Tongue (tissue), 2 donors: ENCODE data around the gene TMTC2. TPM values are rescaled to one million over a fixed set of nuclear protein-coding genes. Genes with fewer than 3 reads are reported as not detected.

Experiments
- DNase-seq: peaks from one replicate; pipeline ENCODE4 v3.0.0-alpha.2; 2015
- total RNA-seq: library from RNA; depleted of rRNA; stranded (reverse); fragments of >200 nt; gene quantifications from one replicate; pipeline ENCODE4 v1.2.3, GENCODE V29; 2014

TMTC2 gene
- total RNA-seq, 1 donor from 2014 or later = 26.6 TPM

DNA sequence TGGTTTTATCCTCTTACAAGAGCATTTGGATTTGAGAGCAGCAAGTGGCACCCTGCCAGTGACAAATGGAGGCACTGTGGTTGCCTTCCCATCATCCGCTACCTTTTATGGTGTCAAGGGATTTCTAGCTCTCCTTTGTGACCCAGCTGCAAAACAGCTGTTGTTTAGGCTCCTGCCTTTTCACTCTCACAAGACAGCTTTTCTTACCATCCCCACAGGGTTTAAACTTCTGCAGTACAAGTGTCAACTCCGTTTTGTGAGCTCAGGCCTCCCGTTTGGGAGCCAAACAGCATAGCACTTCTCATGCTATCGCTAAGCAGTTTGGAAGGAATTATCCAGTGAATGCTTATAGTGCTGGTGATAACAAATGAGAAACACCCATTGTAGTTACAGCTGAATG, 331.4 kb downstream of the TMTC2 start:
- DNase-seq = peak; percentile 93

DNA sequence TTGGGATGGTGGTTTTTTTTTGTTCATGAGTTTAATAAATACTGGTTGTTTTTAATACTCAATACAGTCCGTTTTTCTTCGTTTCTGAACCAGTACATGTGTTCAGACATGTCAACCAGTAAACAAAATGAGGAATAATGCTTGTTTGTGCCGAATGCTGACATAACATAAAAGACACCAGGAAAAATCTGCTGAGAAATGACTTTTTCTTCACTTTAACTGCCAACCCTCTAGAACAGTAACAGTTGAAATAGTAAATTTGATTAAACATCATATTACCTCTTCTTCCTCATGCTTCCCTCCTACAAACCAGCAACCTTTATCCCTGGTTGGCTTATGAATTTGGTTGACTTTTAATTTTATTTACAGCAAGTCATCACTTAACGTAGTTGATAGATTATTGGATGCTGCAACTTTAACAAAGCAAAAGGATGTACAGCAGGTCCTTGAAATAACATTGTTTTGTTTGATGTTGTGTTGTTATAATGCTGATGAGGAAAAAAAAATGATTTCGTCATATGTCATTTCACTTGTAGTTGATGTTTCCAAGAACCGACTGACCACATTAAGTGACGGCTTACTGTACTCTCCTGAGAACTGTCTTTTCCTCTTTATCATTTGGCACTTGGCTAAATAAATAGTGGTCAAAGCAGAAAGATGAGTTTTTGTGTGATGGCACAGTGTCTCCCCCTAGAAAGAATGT, 340.5 kb downstream of the TMTC2 start:
- DNase-seq = no peak

DNA sequence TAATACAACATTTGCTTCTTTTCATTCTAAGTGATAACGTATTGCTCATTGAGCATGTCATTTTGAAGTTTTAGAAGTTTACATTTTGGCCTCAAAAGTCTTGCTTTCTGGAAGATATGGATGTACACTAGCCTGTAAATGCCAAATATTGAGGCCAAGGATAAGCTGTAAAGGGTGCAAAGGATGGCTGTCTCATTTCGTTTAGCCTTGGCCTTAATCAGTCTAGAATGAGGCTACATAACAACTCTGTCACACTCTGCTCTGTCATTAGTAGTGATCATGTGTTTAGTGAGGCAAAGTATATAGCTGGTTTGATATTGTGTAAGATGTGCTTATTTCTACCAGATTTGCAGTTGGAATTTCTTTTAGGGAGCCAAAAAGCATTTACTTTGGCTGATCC, 344.5 kb downstream of the TMTC2 start:
- no peak for DNase-seq

DNA sequence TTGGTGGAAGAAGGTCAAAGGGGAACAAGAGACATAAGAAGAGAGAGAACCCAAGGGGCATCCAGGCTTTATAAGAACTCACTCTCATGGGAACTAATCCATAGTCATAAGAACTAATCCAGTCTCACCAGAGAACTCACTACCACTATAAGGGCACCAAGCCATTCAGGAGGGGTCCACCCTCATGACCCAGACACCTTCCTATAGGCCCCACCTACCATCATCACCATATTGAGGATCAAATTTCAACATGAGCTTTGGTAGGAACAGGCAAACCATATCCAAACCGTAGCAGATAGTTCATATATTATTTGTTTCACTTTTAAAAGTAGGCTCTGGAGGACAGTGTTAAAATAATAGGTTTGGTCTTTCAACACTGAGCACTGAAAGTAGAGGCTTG, 350.1 kb downstream of the TMTC2 start:
- DNase-seq = no peak

DNA sequence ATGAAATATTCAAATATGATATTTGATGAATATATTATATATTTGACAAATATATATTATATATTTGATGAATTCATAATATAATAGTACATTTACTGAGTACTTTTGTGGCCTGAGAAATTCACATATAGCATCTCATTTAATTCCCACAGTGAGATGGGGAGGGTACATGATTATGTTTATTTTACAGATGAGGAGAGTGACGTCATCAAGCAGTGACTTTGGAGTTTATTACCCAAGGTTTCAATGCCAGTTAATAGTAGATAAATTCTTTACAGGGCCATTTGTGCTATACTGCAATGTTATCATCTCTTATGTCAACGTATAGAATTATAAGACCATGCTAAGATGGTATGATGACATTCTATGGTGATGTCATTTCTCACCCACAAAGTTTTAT, 352.7 kb downstream of the TMTC2 start:
- no peak for DNase-seq

DNA sequence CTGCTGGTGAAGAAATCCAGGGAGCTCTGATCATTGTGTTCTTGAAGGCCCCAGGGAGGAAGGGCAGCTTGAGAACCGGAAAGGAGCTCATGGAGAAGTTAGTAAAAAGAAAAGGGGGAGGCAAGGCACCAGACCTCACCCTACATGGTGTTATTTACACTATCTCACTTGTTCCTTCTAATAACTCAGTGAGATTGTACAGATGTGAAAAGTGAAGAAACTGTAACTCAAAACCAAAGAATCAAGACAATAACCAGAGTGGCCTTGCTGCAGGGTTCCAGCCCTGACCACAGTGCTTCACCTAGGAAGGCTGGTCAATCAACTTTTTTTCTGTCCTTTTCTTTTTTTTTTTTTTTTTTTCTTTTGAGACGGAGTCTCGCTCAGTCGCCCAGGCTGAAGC, 353.6 kb downstream of the TMTC2 start:
- DNase-seq = no peak

DNA sequence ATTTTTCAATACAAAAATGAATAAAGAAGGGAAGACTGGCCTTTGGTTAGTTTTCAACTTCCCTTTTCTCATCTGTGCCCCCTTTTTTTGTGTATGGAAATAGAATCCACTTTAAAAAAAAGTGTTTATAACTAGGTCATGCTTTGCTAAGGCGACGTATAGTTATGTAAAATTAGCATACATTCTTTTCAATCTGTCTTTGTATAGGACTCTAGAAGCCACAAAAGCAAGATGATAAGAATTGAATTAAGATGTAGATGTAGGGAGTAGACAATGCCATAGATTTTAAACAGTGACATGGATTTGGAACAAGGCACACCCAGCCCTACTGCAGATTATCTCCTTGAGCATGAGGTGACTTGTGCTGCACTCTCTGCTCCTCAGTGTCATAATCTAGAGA, 354.3 kb downstream of the TMTC2 start:
- DNase-seq = no peak

DNA sequence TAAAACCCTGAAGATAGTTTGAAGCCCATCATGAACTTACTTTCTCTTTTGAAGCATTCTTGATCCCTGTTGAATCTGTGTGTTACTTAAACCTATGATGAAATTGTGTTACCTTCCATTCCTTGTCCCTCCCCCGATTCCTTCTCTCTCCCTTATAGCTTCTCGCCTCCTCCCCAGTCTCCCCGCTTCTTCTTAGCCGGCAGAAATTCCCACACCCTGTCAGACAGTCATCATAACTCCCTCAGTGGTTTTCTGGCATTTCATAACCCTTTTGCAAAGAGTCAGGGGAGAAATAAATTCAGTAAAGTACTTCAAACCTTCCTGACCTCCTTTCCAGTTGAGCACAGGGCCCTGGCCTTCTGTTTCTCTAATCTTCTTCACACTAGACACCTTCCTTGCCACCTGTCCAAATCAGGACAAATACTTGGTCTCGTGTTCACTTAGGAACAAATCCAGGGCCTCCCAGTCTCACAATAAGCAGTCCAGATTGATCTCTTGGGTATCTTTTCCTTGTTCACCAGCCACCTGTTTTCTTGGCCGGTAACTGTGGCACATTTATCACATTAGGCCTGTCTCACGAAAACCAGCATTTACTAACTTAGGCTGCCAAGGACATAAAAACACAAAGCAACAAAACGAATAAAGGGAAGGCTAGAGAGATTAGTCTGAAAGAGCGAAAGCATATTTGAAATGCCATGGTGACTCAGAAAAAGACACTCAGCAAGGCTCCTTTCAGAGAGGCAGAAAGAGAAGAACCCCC, 355.9 kb downstream of the TMTC2 start:
- peak; percentile 46 for DNase-seq

DNA sequence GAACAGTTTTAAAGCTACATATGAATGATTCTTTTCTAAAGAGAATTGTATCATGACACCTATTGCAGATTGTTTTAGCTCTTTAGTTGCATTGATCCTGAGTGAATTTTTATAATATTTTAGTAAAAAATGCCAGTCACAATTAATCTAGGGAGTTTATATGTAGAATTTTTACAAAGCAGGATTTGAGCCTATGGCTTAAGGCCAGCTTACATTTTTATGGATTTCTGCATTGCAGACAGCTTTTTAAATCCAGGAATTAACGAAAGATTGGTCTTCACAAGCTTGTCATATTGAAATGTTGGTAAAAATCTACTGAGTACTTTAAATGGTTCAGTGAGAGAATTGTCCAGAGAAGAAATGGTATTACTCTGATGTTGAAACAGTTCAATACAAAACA, 358.0 kb downstream of the TMTC2 start:
- DNase-seq = no peak

DNA sequence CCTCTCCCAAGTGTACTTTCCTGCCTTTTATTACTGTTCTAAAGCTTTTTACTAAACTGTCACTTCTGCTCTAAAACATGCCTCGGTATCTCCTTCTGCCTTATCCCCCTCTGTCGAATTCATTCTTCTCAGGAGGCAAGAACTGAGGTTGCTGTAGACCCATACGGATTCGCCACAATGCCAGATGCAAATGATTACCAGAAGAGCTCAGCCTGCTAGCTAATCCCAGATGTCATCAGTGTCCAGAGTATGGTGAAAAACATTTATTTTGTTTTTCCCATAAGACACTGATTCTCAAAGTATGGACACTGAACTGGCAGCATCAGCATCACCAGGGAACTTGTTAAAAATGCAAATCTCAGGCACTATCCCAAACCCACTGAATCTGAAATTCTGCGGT, 359.3 kb downstream of the TMTC2 start:
- DNase-seq = no peak

DNA sequence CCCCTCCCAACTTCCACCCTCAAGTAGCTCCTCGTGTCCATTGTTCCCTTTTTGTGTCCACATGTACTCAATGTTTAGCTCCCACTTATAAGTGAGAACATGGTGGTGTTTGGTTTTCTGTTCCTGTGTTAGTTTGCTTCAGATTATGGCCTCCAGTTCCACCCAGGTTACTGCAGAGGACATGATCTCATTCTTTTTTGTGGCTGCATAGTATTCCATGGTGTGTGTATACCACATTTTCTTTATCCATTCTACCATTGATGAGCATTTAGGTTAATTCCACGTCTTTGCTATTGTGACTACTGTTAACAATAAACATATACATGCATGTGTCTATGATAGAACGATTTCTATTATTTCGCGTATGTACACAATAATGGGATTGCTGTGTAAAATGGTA, 362.6 kb downstream of the TMTC2 start:
- no peak for DNase-seq

DNA sequence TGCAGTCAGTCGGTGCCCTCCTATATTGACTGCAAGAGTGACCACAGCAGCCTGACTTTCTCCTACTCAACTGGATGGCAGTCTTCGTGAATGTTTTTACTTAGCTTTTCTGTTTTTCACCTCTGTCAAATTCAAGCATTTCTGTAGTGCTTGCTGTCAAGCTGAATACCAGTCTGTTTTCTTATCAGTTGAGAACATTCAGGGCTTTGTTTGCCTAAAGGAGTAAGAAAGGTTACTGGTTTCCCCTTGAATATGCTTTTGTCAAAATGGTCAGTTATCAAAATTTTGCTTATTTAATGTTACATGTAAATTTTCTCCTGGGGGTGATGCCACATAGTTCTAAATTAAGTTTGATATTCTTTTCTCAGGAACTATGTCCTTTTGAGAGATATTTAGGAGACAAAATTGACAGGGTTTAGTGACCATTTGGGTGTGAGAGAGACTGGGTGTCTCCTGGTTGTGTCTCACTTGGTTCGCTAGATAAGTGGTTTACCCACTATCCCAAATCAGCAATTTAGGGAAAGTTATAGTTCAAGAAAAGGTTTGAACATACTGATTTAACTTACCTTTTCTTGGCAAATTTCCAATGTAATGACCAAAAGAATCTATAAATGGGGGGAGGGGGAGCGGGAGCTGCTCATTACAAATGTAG, 366.3 kb downstream of the TMTC2 start:
- no peak for DNase-seq

DNA sequence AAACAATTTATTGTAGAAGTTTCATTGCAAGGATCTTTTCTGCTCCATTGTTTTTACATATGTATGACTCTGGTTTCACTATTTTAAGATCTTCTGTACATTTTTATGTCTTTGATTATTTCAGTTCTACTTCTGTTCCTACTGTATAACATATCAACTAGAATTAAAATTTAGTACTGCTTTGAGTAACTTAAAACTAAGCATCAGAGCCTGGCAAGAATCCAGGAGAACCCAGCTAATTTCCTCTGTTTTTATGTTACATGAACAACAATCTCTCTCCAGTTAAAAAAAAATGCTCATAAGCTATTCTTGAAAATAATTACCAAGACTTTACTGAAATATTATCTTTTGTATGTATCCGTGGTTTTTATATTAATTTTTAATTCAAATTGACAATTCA, 370.7 kb downstream of the TMTC2 start:
- DNase-seq = peak; percentile 29

DNA sequence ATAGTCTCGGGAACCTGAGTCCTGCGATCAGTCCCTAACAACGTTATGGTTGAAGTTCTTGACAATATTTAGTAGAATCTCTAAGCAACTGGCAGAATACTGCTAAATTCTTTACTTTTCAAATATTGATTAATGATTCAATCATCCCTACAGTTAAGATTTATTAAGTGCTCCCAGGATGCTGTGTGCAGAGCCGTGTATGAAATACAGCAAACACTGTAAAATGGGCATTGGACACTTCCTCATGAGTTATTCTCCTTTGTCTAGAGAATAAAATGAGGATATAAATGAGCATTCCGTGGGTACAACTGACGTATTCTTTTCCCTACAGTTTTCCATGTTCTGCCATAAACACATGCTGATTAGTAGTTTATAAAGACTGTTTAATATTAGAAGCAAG, 372.4 kb downstream of the TMTC2 start:
- DNase-seq = no peak

DNA sequence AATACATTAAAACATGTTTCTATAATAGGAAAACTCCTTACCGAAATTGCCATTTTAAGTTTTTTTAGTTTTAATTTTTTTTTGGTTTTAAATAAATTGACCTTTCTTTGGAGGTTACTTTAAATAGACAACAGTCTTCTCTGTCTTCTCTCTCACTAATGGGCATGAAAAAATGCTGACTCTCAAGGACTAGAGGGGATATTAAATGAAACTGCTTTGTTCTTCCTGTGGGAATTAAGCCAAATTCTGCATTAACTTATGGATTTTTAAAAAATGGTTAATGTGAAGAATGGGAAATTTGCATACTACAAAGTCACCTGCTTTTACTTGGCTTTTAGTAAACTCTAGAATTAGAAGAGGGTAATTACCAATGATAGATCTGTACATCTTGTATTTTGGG, 378.9 kb downstream of the TMTC2 start:
- DNase-seq = no peak

DNA sequence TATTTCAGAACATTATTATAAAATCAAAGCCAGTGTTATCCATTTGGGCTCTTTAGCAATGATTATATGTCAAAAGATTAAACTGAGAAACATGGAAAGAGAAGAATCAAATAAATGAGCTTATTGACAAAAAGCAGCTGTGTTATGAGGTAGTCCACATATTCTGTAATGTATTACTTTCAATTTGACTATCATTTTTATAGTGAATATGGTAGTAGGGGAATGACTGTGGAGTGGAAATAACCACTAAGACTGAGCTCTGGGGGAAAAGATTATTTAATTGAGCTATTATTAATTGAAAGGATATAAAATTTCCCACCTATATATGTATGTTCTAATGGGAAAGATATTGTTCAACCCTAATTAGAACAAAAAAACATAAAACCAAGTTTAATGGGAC, 381.3 kb downstream of the TMTC2 start:
- no peak for DNase-seq

DNA sequence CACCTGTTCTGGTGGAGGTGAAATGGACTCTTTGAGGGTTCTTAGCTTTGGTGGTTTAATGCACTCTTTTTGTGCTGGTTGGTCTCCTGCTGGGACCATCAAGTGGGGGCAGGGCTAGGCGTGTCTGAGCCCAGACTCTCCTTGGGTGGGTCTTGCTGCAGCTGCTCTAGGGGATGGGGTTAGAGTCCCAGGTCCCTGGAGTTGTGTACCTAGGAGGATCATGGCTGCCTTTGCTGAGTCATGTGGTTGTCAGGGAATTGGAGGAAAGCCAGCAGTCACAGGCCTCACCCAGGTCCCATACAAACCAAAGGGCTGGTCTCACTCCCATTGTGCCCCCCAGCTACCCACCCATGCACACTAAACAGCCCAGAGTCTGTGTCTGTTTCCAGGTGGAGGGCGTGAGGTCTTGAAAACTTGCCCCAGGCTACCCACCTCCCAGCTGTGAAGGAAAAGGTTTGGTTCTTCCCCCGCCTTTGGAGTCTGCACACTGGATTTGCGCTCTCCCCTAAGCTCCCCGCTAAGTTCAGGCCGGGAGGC, 387.7 kb downstream of the TMTC2 start:
- DNase-seq = no peak

DNA sequence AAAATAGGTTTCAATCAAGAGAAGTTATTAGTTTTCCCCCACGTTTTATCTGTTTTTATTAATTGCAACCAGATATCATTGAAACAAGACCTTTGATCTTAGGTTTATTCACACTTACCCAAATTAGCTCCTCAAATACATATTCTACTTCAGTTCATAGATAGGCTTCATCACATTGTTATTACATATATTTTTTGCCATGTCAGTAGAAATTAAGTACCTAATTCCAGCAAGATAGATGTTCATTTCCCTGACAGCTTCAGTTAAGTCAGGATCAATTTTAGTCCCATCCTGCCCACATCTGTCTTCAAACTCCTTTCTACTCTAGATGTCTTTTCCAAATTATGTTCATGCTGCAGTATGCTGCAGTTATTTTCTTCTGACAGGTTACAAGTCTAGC, 388.8 kb downstream of the TMTC2 start:
- no peak for DNase-seq

DNA sequence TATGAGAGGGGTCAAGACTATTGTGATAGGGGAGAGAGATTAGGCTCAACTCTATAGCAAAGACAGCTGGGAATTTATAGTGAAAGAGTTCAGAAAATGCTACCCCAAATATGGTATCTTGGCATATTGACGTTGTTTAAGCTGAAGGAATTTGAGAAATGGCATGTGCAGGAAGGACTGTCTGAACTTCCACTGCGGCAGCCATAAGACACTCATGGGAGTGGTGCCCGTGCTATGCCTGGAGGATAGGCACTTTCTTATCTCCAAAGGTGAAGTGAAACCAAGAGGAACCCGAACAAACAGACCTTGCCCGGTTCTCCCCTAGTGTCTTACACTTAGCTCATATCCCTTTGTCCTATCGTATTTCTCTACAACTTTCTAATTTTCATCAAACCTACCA, 390.3 kb downstream of the TMTC2 start:
- no peak for DNase-seq

DNA sequence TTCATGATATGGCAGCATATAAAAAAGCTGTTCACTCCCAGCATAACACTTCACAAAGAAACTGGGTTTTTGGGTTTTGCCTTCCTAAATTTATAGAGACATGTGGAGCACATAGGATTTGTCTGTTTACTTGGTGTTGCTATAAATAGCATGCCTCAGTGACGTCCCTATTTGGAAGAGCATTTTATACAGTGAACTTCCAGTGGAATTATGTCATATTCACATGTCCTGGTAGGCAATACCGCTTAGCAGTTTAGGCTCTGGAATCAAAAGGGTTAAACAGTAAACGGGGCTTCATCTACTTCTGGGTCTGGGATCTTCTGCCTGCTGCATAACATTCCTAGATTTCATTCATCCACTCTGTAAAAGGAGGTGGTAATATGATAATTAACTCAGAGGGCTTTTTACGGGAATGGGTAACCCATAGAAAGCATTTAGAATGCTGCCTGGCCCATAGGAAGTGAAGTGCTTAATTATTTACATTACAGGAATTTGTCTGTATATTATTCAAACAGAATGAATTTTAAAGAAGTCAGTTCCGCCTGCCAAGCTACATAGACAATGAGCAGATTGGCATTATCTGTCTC, 396.1 kb downstream of the TMTC2 start:
- peak; percentile 62 for DNase-seq

DNA sequence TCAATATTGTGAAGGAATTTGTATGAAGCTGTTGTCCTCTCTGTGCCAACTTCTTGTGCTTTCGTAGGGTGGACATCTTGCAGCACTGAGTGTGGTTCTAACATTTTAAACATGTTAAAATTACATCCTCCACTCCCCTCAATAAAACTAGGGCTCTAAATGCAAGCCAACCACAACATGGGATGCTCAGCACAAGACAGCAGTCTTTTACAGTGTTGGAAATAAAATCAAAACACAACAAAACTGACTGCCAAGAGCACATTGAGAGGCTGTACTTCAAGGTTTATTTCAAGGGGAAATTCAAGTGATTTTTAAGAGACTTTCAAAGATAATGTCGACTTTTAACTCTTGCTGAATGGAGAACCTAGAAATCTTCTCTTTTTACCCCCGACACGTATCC, 396.9 kb downstream of the TMTC2 start:
- peak; percentile 28 for DNase-seq

DNA sequence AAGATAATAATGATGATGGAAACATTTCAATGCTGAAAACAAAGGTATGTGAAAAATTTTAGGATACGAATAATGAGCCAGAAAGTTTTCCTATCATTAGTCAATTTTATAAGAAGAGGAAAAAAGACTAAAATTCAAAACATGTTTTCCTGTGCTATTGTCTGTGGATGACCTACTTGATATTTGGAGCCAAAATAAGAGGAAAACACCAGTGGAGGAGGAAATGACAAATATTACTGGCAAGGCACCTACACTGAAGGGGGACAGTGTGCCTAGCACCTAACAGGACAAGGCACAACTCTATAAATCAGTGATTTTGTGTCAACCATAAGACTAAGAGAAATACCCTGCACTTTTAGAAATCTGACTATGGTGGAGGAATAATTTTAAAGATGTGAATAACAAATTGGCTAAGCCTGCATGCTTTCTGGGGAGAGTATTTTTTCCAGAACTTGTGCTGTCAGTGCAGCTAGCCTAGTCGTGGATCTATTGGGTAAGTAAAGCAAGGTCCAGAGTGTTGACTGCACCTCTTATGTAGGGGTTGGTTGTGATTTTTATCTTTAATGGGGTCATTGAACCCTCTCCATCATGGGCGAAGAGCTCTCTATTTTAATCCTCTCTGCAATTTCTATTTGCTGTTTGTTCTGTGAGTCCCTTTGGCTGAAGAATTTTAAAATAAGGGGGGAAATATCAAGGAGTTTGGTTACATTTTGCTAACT, 398.0 kb downstream of the TMTC2 start:
- DNase-seq = no peak
